K562 (cell line): ENCODE results near the gene GPHN. TPM values are rescaled to one million over a fixed set of nuclear protein-coding genes. Genes with fewer than 3 reads are reported as not detected.
A peak's percentile ranks its signal among the peaks of the same experiment; 100 is the strongest.

Experiments used
- ATAC-seq: fragments of 200-7000 bp; cut with Tn5 transposase; 3 replicates; pipeline ENCODE4 v1.9.1; 2020; ENCODE audit warnings: moderate library complexity
- BruUV-seq: library from RNA; stranded (reverse); fragments of 400-500 nt; replicated peaks from 2 replicates; lab custom pipeline; 2021; lab: Mats Ljungman, UMichigan
- CTCF ChIA-PET: fragments of 300-600 bp; formaldehyde crosslinking; extraction: SDS; loops from one replicate; lab custom pipeline; 2021; ENCODE audit warnings: low intra/inter-chr PET ratio; lab: Yijun Ruan, JAX
- POLR2A ChIA-PET: fragments of 300-600, 350-650 bp; sonication (Branson Sonifier 250); formaldehyde crosslinking; extraction: SDS; loops from one replicate; lab custom pipeline; 2021; ENCODE audit warnings: antibody characterized with exemption, inconsistent platforms; lab: Yijun Ruan, JAX
- DNase-seq, 4 experiments: peaks; one replicate each; pipeline versions ENCODE4 v3.0.0 to v3.0.0-alpha.2; 2011 to 2018; ENCODE audit warnings: low spot score in 3 of 4, mixed read lengths in 3 of 4; ENCODE audit errors: extremely low read depth in 1 of 4
- FAIRE-seq: peaks from 2 replicates; lab custom pipeline; 2011; peaks lifted over from hg19 to GRCh38; lab: Jason Lieb, UNC
- H2AFZ ChIP-seq: 2 replicates; pipeline ENCODE4 v1.6.0; 2011; ENCODE audit warnings: low read depth, low read length, control low read depth, inconsistent platforms
- H3K27ac ChIP-seq: fragments of 200-600 bp; 3 replicates; pipeline ENCODE4 v1.8.0; 2011; ENCODE audit warnings: low read depth, mild to moderate bottlenecking, control low read depth, inconsistent platforms, low read length, moderate library complexity, mixed read lengths; ENCODE audit errors: extremely low read depth
- H3K27me3 ChIP-seq, 2 experiments: fragments of 300-600 bp in 1 of 2; 2 replicates in 1 of 2; 3 replicates in 1 of 2; pipeline versions ENCODE4 v1.6.0 to v1.8.0; 2011; ENCODE audit warnings: inconsistent platforms in 2 of 2, low read length in 2 of 2, mild to moderate bottlenecking in 1 of 2, mixed read lengths in 1 of 2, moderate library complexity in 1 of 2; ENCODE audit not compliant: control insufficient read depth in 2 of 2, insufficient read depth in 2 of 2
- H3K36me3 ChIP-seq: fragments of 300-600 bp; 3 replicates; pipeline ENCODE4 v1.8.0; 2011; ENCODE audit warnings: mild to moderate bottlenecking, low read length, inconsistent platforms; ENCODE audit not compliant: control insufficient read depth, insufficient read depth
- H3K4me1 ChIP-seq, 2 experiments: fragments of 200-600 bp in 1 of 2; replicated peaks in 1 of 2; 2 replicates in 1 of 2; 3 replicates in 1 of 2; pipeline versions ENCODE4 v1.5.1 to v1.8.0; 2011; ENCODE audit warnings: inconsistent platforms in 2 of 2, low read length in 2 of 2, mild to moderate bottlenecking in 1 of 2, mixed read lengths in 1 of 2, moderate library complexity in 1 of 2; ENCODE audit not compliant: control insufficient read depth in 2 of 2, insufficient read depth in 2 of 2
- H3K4me2 ChIP-seq: 2 replicates; pipeline ENCODE4 v1.6.1; 2011; ENCODE audit warnings: low read length, control low read depth, inconsistent platforms, mixed read lengths; ENCODE audit not compliant: insufficient read depth
- H3K4me3 ChIP-seq: fragments of 200-600 bp; sonication (generic), shearing (Covaris generic); 2 replicates; pipeline ENCODE4 v1.5.1; 2016; ENCODE audit warnings: control low read depth, inconsistent platforms
- H3K79me2 ChIP-seq: fragments of 200-600 bp; 3 replicates; pipeline ENCODE4 v1.8.0; 2011; ENCODE audit warnings: low read length, inconsistent platforms; ENCODE audit not compliant: control insufficient read depth, insufficient read depth
- H3K9ac ChIP-seq, 2 experiments: 2 replicates each; pipeline versions ENCODE4 v1.6.0 to v1.6.1; 2011; ENCODE audit warnings: low read depth in 2 of 2, low read length in 2 of 2, control low read depth in 1 of 2, inconsistent platforms in 1 of 2, mild to moderate bottlenecking in 1 of 2, mixed read lengths in 1 of 2; ENCODE audit not compliant: insufficient read depth in 1 of 2
- H3K9me1 ChIP-seq: one replicate; pipeline ENCODE4 v1.6.0; 2011; ENCODE audit warnings: inconsistent platforms, mild to moderate bottlenecking, low read length, moderate library complexity; ENCODE audit not compliant: control insufficient read depth, insufficient read depth
- H3K9me3 ChIP-seq: replicated peaks from 2 replicates; pipeline ENCODE4 v1.5.1; 2011; ENCODE audit warnings: low read depth, low read length, inconsistent platforms; ENCODE audit not compliant: control insufficient read depth, insufficient read depth
- H4K20me1 ChIP-seq: replicated peaks from 2 replicates; pipeline ENCODE4 v1.6.1; 2011; ENCODE audit warnings: low read length, inconsistent platforms, mixed read lengths; ENCODE audit not compliant: control insufficient read depth, insufficient read depth
- FOXJ3 ChIP-seq: sonication (generic); formaldehyde crosslinking; IDR thresholded peaks from 2 replicates; pipeline ENCODE4 v1.4.0; 2020; ENCODE audit warnings: mild to moderate bottlenecking, missing genetic modification reagents
- GTF2F1 ChIP-seq: IDR thresholded peaks from 2 replicates; pipeline ENCODE4 v1.6.1; 2011; ENCODE audit warnings: low read depth, low read length, improper control_type of control experiment
- KDM2B ChIP-seq: fragments of 250-450 bp; sonication (Bioruptor Pico); IDR thresholded peaks from 2 replicates; pipeline ENCODE4 v1.8.0; 2021; ENCODE audit warnings: mild to moderate bottlenecking, moderate library complexity
- REST ChIP-seq, 2 experiments: fragments of 450-650 bp; formaldehyde crosslinking in 1 of 2; IDR thresholded peaks; 2 replicates each; pipeline versions ENCODE4 v1.4.0 to v1.6.1; 2014 to 2020; ENCODE audit warnings: mild to moderate bottlenecking in 2 of 2, borderline replicate concordance in 1 of 2, low read depth in 1 of 2
- STAT5B ChIP-seq: fragments of 250-450 bp; sonication (Bioruptor Pico); IDR thresholded peaks from 2 replicates; pipeline ENCODE4 v1.8.0; 2021; ENCODE audit warnings: mild to moderate bottlenecking, inconsistent platforms
- TSHZ1 ChIP-seq: fragments of 250-450 bp; sonication (Bioruptor Pico); IDR thresholded peaks from 2 replicates; pipeline ENCODE4 v1.4.0; 2020; ENCODE audit warnings: mild to moderate bottlenecking, moderate library complexity
- ZNF224 ChIP-seq: sonication (generic); formaldehyde crosslinking; IDR thresholded peaks from 2 replicates; pipeline ENCODE4 v1.8.0; 2022; ENCODE audit warnings: mild to moderate bottlenecking, missing genetic modification reagents
- ZNF41 ChIP-seq: fragments of 250-450 bp; sonication (Bioruptor Pico); conservative IDR thresholded peaks from 2 replicates; pipeline ENCODE4 v1.4.0; 2020; ENCODE audit warnings: mild to moderate bottlenecking
- ZNF57 ChIP-seq: fragments of 450-650 bp; formaldehyde crosslinking; IDR thresholded peaks from 2 replicates; pipeline ENCODE4 v1.4.0; 2020; ENCODE audit warnings: mild to moderate bottlenecking, moderate library complexity
- WGBS: fragments of 100-300 bp; shearing (Covaris generic); methylation state at CpG from one replicate; pipeline ENCODE4 v1.1.6; 2016; ENCODE audit warnings: low coverage, mixed read lengths; ENCODE audit not compliant: insufficient coverage; ENCODE audit errors: missing lambda C conversion rate; 5-methylcytosine and 5-hydroxymethylcytosine counted together
- in situ Hi-C: fragments of 300-500 bp; cut with MboI; formaldehyde crosslinking; loops from 4 replicates; pipeline ENCODE4 v1.15.0; 2018; ENCODE audit warnings: inconsistent platforms, mixed read lengths
- intact Hi-C: fragments of 100-400 bp; cut with micrococcal nuclease; formaldehyde crosslinking; loops from 2 replicates; pipeline ENCODE4 v1.14.2; 2022
- polyA plus RNA-seq, 8 experiments: library from polyadenylated mRNA; depleted of rRNA in 4 of 8; stranded (reverse) in 5 of 8; unstranded in 3 of 8; fragments of >200 nt; fragmentation: Nextera tagmentation in 2 of 8; fragmentation: Illumina TruSeq in 1 of 8; extraction: Ambion mirVana in 2 of 8; extraction: Trizol in 1 of 8; gene quantifications; 2 replicates each; pipeline versions ENCODE4 v1.2.1 to v1.2.3, GENCODE V29; 2011 to 2014; ENCODE audit warnings: inconsistent platforms in 1 of 8, missing spikeins in 1 of 8
- total RNA-seq, 7 experiments: library from RNA; depleted of rRNA in 6 of 7; stranded (reverse); fragments of >200 nt in 6 of 7; fragmentation: Illumina TruSeq in 2 of 7; extraction: Trizol in 2 of 7; gene quantifications; 2 replicates each; pipeline versions ENCODE4 v1.2.1 to v1.2.3, GENCODE V29; 2011 to 2021; ENCODE audit warnings: low replicate concordance in 1 of 7

The GPHN gene
- total and polyA plus RNA-seq, 9 of the 15 experiments (the other 6 are each of a cell fraction or from before 2014, with no cell fraction given), result 5.9 to 16.0 (median 11.4) TPM

GRCh38 chr14:67173719-67174118 is 665.8 kb downstream of the GPHN start (continued):
- no peak for TF ChIP-seq ZNF224 (CRISPR knock-in tag)
- TF ChIP-seq GTF2F1, result no peak
- no peak for TF ChIP-seq KDM2B (CRISPR knock-in tag)

- Histone ChIP-seq H3K9me1 (no peaks in the 10 kb centered on the region), H3K27me3 (no peaks in the 10 kb centered on the region), H3K79me2 (no peaks in the 10 kb centered on the region), H3K4me2 (peak overlapping the region; percentile 18; the same call in 1 of the 2 replicates), H3K4me3 (no peak overlapping the region), H3K9ac (no peak overlapping the region), H4K20me1 (no peaks in the 10 kb centered on the region), H2AFZ (no peak overlapping the region), H3K27ac (no peak overlapping the region), H3K9me3 (no peaks in the 10 kb centered on the region), H3K4me1 (peaks cover 0 to 8% of the 10 kb centered on the region in 2 experiments; a peak in 1 of 5 replicates), H3K36me3 (no peaks in the 10 kb centered on the region)
- ChIA-PET POLR2A (no interaction called here), CTCF (no interaction called here)
- no peak for DNase-seq
- ATAC-seq, result no peak
- in situ Hi-C loops, result no loop called here
- WGBS, result 4% methylated on average over 5 of the region's 5 CpGs
- intact Hi-C loops, result no loop called here
- BruUV-seq, result no TSS peak
- no peak for FAIRE-seq
- TF ChIP-seq REST (IDR thresholded peaks at IDR 0.05; ENCODE audit: borderline replicate concordance), result no peak
- TF ChIP-seq REST (CRISPR knock-in tag; IDR thresholded peaks at IDR 0.05; ENCODE audit: low read depth), result no peak
- TF ChIP-seq FOXJ3 (CRISPR knock-in tag), result no peak
- TF ChIP-seq TSHZ1 (CRISPR knock-in tag), result no peak
- TF ChIP-seq ZNF57 (CRISPR knock-in tag), result no peak
- no peak for TF ChIP-seq ZNF41 (CRISPR knock-in tag)
- TF ChIP-seq STAT5B, result no peak
Measured at GRCh38 chr14:67186172-67186768, 678.3 kb downstream of the GPHN start.
